ENCODE measurements around the gene NAT9. TPM values are rescaled to one million over a fixed set of nuclear protein-coding genes. Genes with fewer than 3 reads are reported as not detected.

The NAT9 gene
- polyA plus RNA-seq, 2 of the 4 experiments (the other 2 are of a cell fraction), result 43.4 to 71.4 TPM

DNA sequence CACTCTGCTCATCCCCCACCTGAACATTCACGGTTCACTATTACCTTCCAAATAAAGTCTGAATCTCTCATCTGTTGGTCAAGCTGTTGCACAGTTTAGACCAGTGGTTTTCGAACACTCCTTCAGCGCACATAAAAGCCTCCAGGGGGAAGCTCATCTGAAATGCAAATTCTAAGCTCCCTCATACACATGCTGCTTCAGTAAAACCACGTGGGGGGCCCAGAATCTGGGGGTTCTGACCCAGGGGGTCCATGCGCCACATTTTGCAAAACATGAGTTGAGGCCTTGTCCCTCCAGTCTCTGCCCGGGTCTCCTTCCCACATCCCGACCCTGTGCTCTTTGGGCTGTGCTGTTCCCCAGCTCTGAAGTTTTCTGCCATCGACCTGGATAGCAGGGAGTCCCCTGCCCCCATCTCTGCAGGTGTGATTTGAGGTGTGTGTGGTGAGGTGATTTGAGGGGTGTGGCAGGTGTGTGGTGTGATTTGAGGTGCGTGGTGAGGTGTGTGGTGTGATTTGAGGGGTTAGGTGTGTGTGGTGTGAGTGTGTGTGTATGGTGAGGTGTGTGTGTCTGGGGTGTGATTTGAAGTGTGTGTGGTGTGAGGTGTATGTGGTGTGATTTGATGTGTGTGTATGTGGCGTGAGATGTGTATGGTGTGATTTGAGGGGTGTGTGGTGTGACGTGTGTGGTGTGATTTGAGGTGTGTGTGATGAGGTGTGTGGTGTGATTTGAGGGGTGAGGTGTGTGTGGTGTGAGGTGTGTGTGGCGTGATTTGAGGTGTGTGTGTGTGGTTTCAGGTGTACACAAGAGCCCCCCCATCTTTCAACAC, 43.9 kb downstream of the NAT9 start (continued):
- TF ChIP-seq KDM1A (IDR thresholded peaks at IDR 0.05; ENCODE audit: low read depth) (no peak), EP300 (IDR thresholded peaks at IDR 0.05) (no peak), KDM5A (IDR thresholded peaks at IDR 0.05) (no peak)

- 14% methylated on average over 3 of the region's 4 CpGs for WGBS (ENCODE audit: missing lambda C conversion rate)
- ChIA-PET CTCF (no interaction called here), POLR2A (no interaction called here)
- no peak for TF ChIP-seq HOXA7 (CRISPR knock-in tag; IDR thresholded peaks at IDR 0.05)
- DNase-seq (ENCODE audit: low read depth in 1 of 2, low spot score in 1 of 2), result no peak
- Histone ChIP-seq H3K4me3 (no peak overlapping the region), H3K27ac (no peak overlapping the region), H3K4me1 (peaks cover 10% of the 10 kb centered on the region; the same call in 1 of the 3 replicates), H3K4me2 (no peak overlapping the region), H3K9me3 (peaks cover 7% of the 10 kb centered on the region)
- no peak for FAIRE-seq
- no peak for ATAC-seq
These were observed 44.9 kb downstream of the NAT9 start for GRCh38 chr17:74731347-74731605.

DNA sequence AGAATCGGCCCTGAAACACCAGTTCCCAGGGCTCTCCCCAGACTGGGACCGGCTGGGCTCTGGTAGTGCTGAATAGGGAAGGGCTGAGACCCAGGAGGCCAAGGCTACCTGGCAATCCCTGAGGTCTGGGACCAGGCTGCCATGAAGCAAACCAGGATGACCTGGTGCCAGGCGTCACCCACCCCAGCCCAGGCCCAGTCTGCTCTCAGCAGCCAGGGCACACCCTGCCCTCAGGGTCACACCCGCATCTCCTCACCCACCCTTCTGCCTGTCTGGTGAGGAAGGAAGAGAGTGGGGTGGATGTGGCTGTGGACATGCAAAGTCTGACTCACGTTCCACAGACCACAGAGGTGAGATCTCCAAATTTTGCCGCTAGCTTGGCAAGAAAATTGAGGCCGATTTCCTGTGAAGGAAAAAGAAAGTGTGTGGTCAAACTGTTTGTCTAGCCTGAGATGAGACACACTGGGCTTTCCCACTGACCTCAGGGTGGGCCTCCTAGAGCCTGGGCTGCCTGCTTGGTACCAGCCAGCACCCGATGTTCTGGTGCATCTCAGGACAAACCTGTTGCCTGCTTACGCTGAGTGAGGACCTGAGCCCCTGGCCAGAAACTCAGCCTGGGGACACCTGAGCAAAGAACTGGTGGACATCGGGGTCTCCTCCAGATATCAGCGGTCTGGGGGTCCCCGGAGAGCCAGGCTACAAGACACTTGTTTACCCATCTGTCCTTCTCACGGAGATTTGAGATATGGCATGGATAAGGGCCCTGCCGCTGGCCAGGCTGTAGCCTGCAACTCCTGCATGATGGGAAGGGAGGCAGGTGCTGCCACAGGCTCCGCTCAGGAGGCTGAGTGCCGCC, 45.4 kb downstream of the NAT9 start:
- Histone ChIP-seq H3K4me1 (peaks cover 4% of the 10 kb centered on the region; the same call in 1 of the 3 replicates), H3K4me2 (no peak overlapping the region), H3K4me3 (no peak overlapping the region), H3K27ac (no peak overlapping the region), H3K9me3 (peaks cover 7% of the 10 kb centered on the region)
- ATAC-seq (no peak), FAIRE-seq (no peak), DNase-seq (ENCODE audit: low read depth in 1 of 2, low spot score in 1 of 2) (no peak)
- no peak for TF ChIP-seq KDM5A (IDR thresholded peaks at IDR 0.05)
- TF ChIP-seq CEBPB (IDR thresholded peaks at IDR 0.05), result no peak
- no peak for TF ChIP-seq JUN (IDR thresholded peaks at IDR 0.05)
- TF ChIP-seq, protein P1, sequence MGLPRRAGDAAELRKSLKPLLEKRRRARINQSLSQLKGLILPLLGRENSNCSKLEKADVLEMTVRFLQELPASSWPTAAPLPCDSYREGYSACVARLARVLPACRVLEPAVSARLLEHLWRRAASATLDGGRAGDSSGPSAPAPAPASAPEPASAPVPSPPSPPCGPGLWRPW (IDR thresholded peaks at IDR 0.05), result no peak
- TF ChIP-seq POLR2A (IDR thresholded peaks at IDR 0.05; ENCODE audit: low read length), result no peak
- no peak for TF ChIP-seq USF2 (IDR thresholded peaks at IDR 0.05)
- TF ChIP-seq HOXB5 (CRISPR knock-in tag; IDR thresholded peaks at IDR 0.05), result no peak
- TF ChIP-seq ZNF302 (CRISPR knock-in tag; IDR thresholded peaks at IDR 0.05), result no peak
- TF ChIP-seq JUNB (IDR thresholded peaks at IDR 0.05), result no peak
- TF ChIP-seq, protein P2, sequence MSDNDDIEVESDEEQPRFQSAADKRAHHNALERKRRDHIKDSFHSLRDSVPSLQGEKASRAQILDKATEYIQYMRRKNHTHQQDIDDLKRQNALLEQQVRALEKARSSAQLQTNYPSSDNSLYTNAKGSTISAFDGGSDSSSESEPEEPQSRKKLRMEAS (IDR thresholded peaks at IDR 0.05), result no peak
- no peak for TF ChIP-seq REST (IDR thresholded peaks at IDR 0.05)
- TF ChIP-seq, protein P3, sequence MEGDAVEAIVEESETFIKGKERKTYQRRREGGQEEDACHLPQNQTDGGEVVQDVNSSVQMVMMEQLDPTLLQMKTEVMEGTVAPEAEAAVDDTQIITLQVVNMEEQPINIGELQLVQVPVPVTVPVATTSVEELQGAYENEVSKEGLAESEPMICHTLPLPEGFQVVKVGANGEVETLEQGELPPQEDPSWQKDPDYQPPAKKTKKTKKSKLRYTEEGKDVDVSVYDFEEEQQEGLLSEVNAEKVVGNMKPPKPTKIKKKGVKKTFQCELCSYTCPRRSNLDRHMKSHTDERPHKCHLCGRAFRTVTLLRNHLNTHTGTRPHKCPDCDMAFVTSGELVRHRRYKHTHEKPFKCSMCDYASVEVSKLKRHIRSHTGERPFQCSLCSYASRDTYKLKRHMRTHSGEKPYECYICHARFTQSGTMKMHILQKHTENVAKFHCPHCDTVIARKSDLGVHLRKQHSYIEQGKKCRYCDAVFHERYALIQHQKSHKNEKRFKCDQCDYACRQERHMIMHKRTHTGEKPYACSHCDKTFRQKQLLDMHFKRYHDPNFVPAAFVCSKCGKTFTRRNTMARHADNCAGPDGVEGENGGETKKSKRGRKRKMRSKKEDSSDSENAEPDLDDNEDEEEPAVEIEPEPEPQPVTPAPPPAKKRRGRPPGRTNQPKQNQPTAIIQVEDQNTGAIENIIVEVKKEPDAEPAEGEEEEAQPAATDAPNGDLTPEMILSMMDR (IDR thresholded peaks at IDR 0.05), result no peak
- TF ChIP-seq PBX3 (IDR thresholded peaks at IDR 0.05), result no peak
- POLR2A ChIA-PET, result no interaction called here
- 52% methylated on average over 16 of the region's 16 CpGs for WGBS (ENCODE audit: missing lambda C conversion rate)
- CTCF ChIA-PET, result interaction anchor here (1.1 kb wide), 1 partner anchor 15 kb away, joined by 4 read pairs; no protein-coding TSS in a partner anchor

Data from A549 (cell line).